A673 (cell line): ENCODE data around the gene PDE4DIP. TPM values are rescaled to one million over a fixed set of nuclear protein-coding genes. Genes with fewer than 3 reads are reported as not detected.
"Not testable (repeated sequence)": the region's sequence is repeated elsewhere in the genome, so short reads cannot be mapped to it uniquely, and the experiment has no call there.

Source experiments
- BruUV-seq: library from RNA; stranded (reverse); fragments of 400-500 nt; replicated peaks from 2 replicates; lab custom pipeline; 2021; lab: Mats Ljungman, UMichigan
- CTCF ChIA-PET: fragments of 300-600 bp; sonication (Branson Sonifier 250); formaldehyde crosslinking; loops from one replicate; lab custom pipeline; 2022; ENCODE audit warnings: antibody characterized with exemption; lab: Charles Lee
- POLR2A ChIA-PET: fragments of 300-600 bp; sonication (Branson Sonifier 250); formaldehyde crosslinking; loops from one replicate; lab custom pipeline; 2022; ENCODE audit warnings: antibody characterized with exemption; ENCODE audit not compliant: low non-redundant PET; lab: Charles Lee
- DNase-seq: peaks from one replicate; pipeline ENCODE4 v3.0.0-alpha.2; 2015; ENCODE audit warnings: low spot score
- H3K27ac ChIP-seq: fragments of 200-600 bp; sonication (generic); 2 replicates; pipeline ENCODE4 v1.5.1; 2016; ENCODE audit warnings: mixed run types, low read depth, mild to moderate bottlenecking, mixed read lengths, antibody characterized with exemption, low read length; ENCODE audit not compliant: poor library complexity, severe bottlenecking
- H3K27me3 ChIP-seq: fragments of 200-600 bp; sonication (generic); replicated peaks from 2 replicates; pipeline ENCODE4 v1.6.1; 2017; ENCODE audit warnings: mixed run types, low read depth, mild to moderate bottlenecking, mixed read lengths, antibody characterized with exemption, low read length; ENCODE audit not compliant: insufficient read depth, poor library complexity
- H3K36me3 ChIP-seq: fragments of 200-600 bp; sonication (generic); 2 replicates; pipeline ENCODE4 v1.6.1; 2016; ENCODE audit warnings: mixed run types, mild to moderate bottlenecking, mixed read lengths, antibody characterized with exemption, low read length; ENCODE audit not compliant: insufficient read depth, poor library complexity, severe bottlenecking
- H3K4me1 ChIP-seq: fragments of 200-600 bp; sonication (generic); 2 replicates; pipeline ENCODE4 v1.6.1; 2017; ENCODE audit warnings: mixed run types, mild to moderate bottlenecking, mixed read lengths, antibody characterized with exemption, low read length; ENCODE audit not compliant: insufficient read depth, poor library complexity, severe bottlenecking
- H3K4me3 ChIP-seq: fragments of 200-600 bp; sonication (generic); 2 replicates; pipeline ENCODE4 v1.5.1; 2016; ENCODE audit warnings: low read depth, mixed run types, mild to moderate bottlenecking, mixed read lengths, low read length; ENCODE audit not compliant: poor library complexity, severe bottlenecking
- H3K9me3 ChIP-seq: fragments of 200-600 bp; sonication (generic); 2 replicates; pipeline ENCODE4 v1.6.1; 2016; ENCODE audit warnings: mixed run types, low read depth, mild to moderate bottlenecking, mixed read lengths, antibody characterized with exemption, low read length; ENCODE audit not compliant: poor library complexity, severe bottlenecking
- intact Hi-C: fragments of 100-400 bp; cut with micrococcal nuclease; formaldehyde crosslinking; loops from one replicate; pipeline ENCODE4 v1.10.0; 2022; ENCODE audit not compliant: unreplicated experiment
- total RNA-seq: library from RNA; stranded (reverse); gene quantifications from 2 replicates; pipeline ENCODE4 v1.2.3, GENCODE V29; 2021

PDE4DIP gene
- total RNA-seq, 1 experiment from 2014 or later = 68.7 TPM

- POLR2A ChIA-PET, H3K9me3 ChIP-seq, H3K27me3 ChIP-seq, BruUV-seq, CTCF ChIA-PET, H3K4me3 ChIP-seq, H3K27ac ChIP-seq, H3K4me1 ChIP-seq, intact Hi-C loops, DNase-seq, H3K36me3 ChIP-seq: not testable (repeated sequence)
These were observed 164.5 kb downstream of the PDE4DIP start for GRCh38 chr1:149008769-149009168.

- BruUV-seq = not testable (repeated sequence)
These were observed 165.5 kb downstream of the PDE4DIP start for GRCh38 chr1:149009761-149010160.

GRCh38 chr1:149012599-149012998 is 168.4 kb downstream of the PDE4DIP start:
- CTCF ChIA-PET, H3K27ac ChIP-seq, H3K4me1 ChIP-seq, intact Hi-C loops, H3K9me3 ChIP-seq, POLR2A ChIA-PET, BruUV-seq, DNase-seq, H3K36me3 ChIP-seq, H3K4me3 ChIP-seq, H3K27me3 ChIP-seq: not testable (repeated sequence)

More at GRCh38 chr1:149009761-149010160, 165.5 kb downstream of the PDE4DIP start:
- POLR2A ChIA-PET, H3K4me3 ChIP-seq, H3K36me3 ChIP-seq, H3K27me3 ChIP-seq, H3K27ac ChIP-seq, H3K9me3 ChIP-seq, intact Hi-C loops, CTCF ChIA-PET, DNase-seq, H3K4me1 ChIP-seq: not testable (repeated sequence)

GRCh38 chr1:149013513-149013912 is 169.3 kb downstream of the PDE4DIP start:
- H3K27ac ChIP-seq, DNase-seq, BruUV-seq, H3K4me1 ChIP-seq, H3K9me3 ChIP-seq, H3K4me3 ChIP-seq, intact Hi-C loops, H3K27me3 ChIP-seq, POLR2A ChIA-PET, CTCF ChIA-PET, H3K36me3 ChIP-seq: not testable (repeated sequence)

GRCh38 chr1:149015522-149015921 is 171.3 kb downstream of the PDE4DIP start:
- not testable (repeated sequence) for BruUV-seq

GRCh38 chr1:149016626-149017025 is 172.4 kb downstream of the PDE4DIP start:
- intact Hi-C loops, H3K27ac ChIP-seq, H3K27me3 ChIP-seq, H3K4me3 ChIP-seq, H3K9me3 ChIP-seq, H3K36me3 ChIP-seq, CTCF ChIA-PET, BruUV-seq, DNase-seq, POLR2A ChIA-PET, H3K4me1 ChIP-seq: not testable (repeated sequence)

More at GRCh38 chr1:149015522-149015921, 171.3 kb downstream of the PDE4DIP start:
- H3K4me3 ChIP-seq, H3K4me1 ChIP-seq, intact Hi-C loops, H3K27me3 ChIP-seq, CTCF ChIA-PET, POLR2A ChIA-PET, H3K27ac ChIP-seq, H3K36me3 ChIP-seq, DNase-seq, H3K9me3 ChIP-seq: not testable (repeated sequence)

GRCh38 chr1:149018577-149018976 is 174.3 kb downstream of the PDE4DIP start:
- intact Hi-C loops, H3K36me3 ChIP-seq, H3K27ac ChIP-seq, H3K27me3 ChIP-seq, DNase-seq, H3K9me3 ChIP-seq, H3K4me1 ChIP-seq, H3K4me3 ChIP-seq, POLR2A ChIA-PET, CTCF ChIA-PET, BruUV-seq: not testable (repeated sequence)

DNA sequence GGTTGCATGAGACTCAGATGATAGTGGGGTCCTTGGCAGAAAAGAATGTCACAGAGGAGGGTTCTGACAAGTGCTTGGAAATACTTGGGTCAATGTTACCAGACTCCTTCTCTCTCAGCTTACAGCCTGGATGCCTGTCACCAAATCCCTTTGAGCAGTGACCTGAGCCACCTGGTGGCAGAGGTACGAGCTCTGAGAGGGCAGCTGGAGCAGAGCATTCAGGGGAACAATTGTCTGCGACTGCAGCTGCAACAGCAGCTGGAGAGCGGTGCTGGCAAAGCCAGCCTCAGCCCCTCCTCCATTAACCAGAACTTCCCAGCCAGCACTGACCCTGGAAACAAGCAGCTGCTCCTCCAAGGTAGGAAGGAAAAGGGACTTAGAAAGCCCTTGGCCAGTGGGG is 180.1 kb downstream of the PDE4DIP start:
- H3K9me3 ChIP-seq, intact Hi-C loops, H3K4me3 ChIP-seq, DNase-seq, H3K27ac ChIP-seq, H3K4me1 ChIP-seq, BruUV-seq, POLR2A ChIA-PET, H3K36me3 ChIP-seq, H3K27me3 ChIP-seq, CTCF ChIA-PET: not testable (repeated sequence)
